Measurements from ENCODE around the gene GBGT1.

GBGT1 gene

GRCh38 chr9:133132174-133132573 is 31.5 kb downstream of the GBGT1 start:
- no peak overlapping the region for H3K9ac ChIP-seq (ENCODE audit: low read length)

GRCh38 chr9:133131506-133131905 is 32.2 kb downstream of the GBGT1 start:
- no peak overlapping the region for H3K9ac ChIP-seq (ENCODE audit: low read length)
- H3K4me3 ChIP-seq (ENCODE audit: low read length) = no peak overlapping the region
- peaks cover 38% of the 10 kb centered on the region for H3K4me1 ChIP-seq (ENCODE audit: control insufficient read depth, insufficient read depth, low read length)
- no peaks in the 10 kb centered on the region for H3K27me3 ChIP-seq (ENCODE audit: control insufficient read depth, insufficient read depth, low read length)
- H3K27ac ChIP-seq (ENCODE audit: low read depth, low read length) = no peak overlapping the region
- H3K36me3 ChIP-seq (ENCODE audit: control insufficient read depth, insufficient read depth, low read length) = peaks cover 4% of the 10 kb centered on the region

More at GRCh38 chr9:133132174-133132573, 31.5 kb downstream of the GBGT1 start:
- no peak overlapping the region for H3K4me3 ChIP-seq (ENCODE audit: low read length)
- peaks cover 33% of the 10 kb centered on the region for H3K4me1 ChIP-seq (ENCODE audit: control insufficient read depth, insufficient read depth, low read length)
- no peaks in the 10 kb centered on the region for H3K27me3 ChIP-seq (ENCODE audit: control insufficient read depth, insufficient read depth, low read length)
- peak overlapping the region; percentile 16 for H3K27ac ChIP-seq (ENCODE audit: low read depth, low read length)
- H3K36me3 ChIP-seq (ENCODE audit: control insufficient read depth, insufficient read depth, low read length) = peaks cover 4% of the 10 kb centered on the region

- Histone ChIP-seq H3K27ac (ENCODE audit: low read depth, low read length) (no peak overlapping the region), H3K4me1 (ENCODE audit: control insufficient read depth, insufficient read depth, low read length) (peaks cover 38% of the 10 kb centered on the region), H3K36me3 (ENCODE audit: control insufficient read depth, insufficient read depth, low read length) (peaks cover 4% of the 10 kb centered on the region), H3K9ac (ENCODE audit: low read length) (no peak overlapping the region), H3K27me3 (ENCODE audit: control insufficient read depth, insufficient read depth, low read length) (no peaks in the 10 kb centered on the region), H3K4me3 (ENCODE audit: low read length) (peak overlapping the region; percentile 29)
Measured at GRCh38 chr9:133130685-133131244, 32.9 kb downstream of the GBGT1 start.

- Histone ChIP-seq H3K4me3 (ENCODE audit: low read length) (no peak overlapping the region), H3K27ac (ENCODE audit: low read depth, low read length) (no peak overlapping the region), H3K36me3 (ENCODE audit: control insufficient read depth, insufficient read depth, low read length) (peaks cover 6% of the 10 kb centered on the region), H3K4me1 (ENCODE audit: control insufficient read depth, insufficient read depth, low read length) (peaks cover 25% of the 10 kb centered on the region), H3K9ac (ENCODE audit: low read length) (no peak overlapping the region), H3K27me3 (ENCODE audit: control insufficient read depth, insufficient read depth, low read length) (no peaks in the 10 kb centered on the region)
Measured at GRCh38 chr9:133129001-133129795, 34.5 kb downstream of the GBGT1 start.

DNA sequence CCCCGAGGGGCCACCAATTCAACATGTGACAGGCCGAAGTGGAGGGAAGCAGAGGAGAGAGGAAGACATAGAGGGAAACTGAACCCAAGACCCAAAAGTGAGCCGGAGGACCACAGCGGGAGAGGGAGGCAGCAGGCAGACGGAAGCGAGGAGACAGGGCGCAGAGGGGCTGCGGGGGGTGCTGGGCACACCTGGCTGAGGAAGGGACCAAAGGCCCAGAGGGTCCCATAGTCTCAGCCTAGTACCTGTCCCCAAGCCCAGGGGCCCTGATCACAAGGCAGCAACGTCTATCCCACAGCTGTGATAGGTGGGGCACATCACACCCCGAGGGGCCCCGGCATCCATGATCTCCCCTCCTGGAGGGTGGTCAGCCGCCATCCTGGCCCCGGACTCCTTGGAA is 35.6 kb downstream of the GBGT1 start:
- no peak overlapping the region for H3K9ac ChIP-seq (ENCODE audit: low read length)
- no peak overlapping the region for H3K4me3 ChIP-seq (ENCODE audit: low read length)
- no peak overlapping the region for H3K27ac ChIP-seq (ENCODE audit: low read depth, low read length)
- H3K36me3 ChIP-seq (ENCODE audit: control insufficient read depth, insufficient read depth, low read length) = peaks cover 6% of the 10 kb centered on the region
- H3K27me3 ChIP-seq (ENCODE audit: control insufficient read depth, insufficient read depth, low read length) = no peaks in the 10 kb centered on the region
- peaks cover 16% of the 10 kb centered on the region for H3K4me1 ChIP-seq (ENCODE audit: control insufficient read depth, insufficient read depth, low read length)

GRCh38 chr9:133127340-133127981 is 36.3 kb downstream of the GBGT1 start:
- Histone ChIP-seq H3K4me3 (ENCODE audit: low read length) (no peak overlapping the region), H3K9ac (ENCODE audit: low read length) (no peak overlapping the region), H3K4me1 (ENCODE audit: control insufficient read depth, insufficient read depth, low read length) (peaks cover 11% of the 10 kb centered on the region), H3K27ac (ENCODE audit: low read depth, low read length) (peak overlapping the region; percentile 76), H3K27me3 (ENCODE audit: control insufficient read depth, insufficient read depth, low read length) (no peaks in the 10 kb centered on the region), H3K36me3 (ENCODE audit: control insufficient read depth, insufficient read depth, low read length) (peaks cover 6% of the 10 kb centered on the region)

- Histone ChIP-seq H3K9ac (ENCODE audit: low read length) (no peak overlapping the region), H3K27ac (ENCODE audit: low read depth, low read length) (peak overlapping the region; percentile 76), H3K4me1 (ENCODE audit: control insufficient read depth, insufficient read depth, low read length) (peaks cover 11% of the 10 kb centered on the region), H3K27me3 (ENCODE audit: control insufficient read depth, insufficient read depth, low read length) (no peaks in the 10 kb centered on the region), H3K4me3 (ENCODE audit: low read length) (peak overlapping the region; percentile 54), H3K36me3 (ENCODE audit: control insufficient read depth, insufficient read depth, low read length) (peaks cover 5% of the 10 kb centered on the region)
Measured at GRCh38 chr9:133126697-133127339, 36.9 kb downstream of the GBGT1 start.

GRCh38 chr9:133125941-133126696 is 37.6 kb downstream of the GBGT1 start:
- Histone ChIP-seq H3K4me3 (ENCODE audit: low read length) (peak overlapping the region; percentile 54), H3K27me3 (ENCODE audit: control insufficient read depth, insufficient read depth, low read length) (no peaks in the 10 kb centered on the region), H3K36me3 (ENCODE audit: control insufficient read depth, insufficient read depth, low read length) (peaks cover 4% of the 10 kb centered on the region), H3K9ac (ENCODE audit: low read length) (no peak overlapping the region), H3K4me1 (ENCODE audit: control insufficient read depth, insufficient read depth, low read length) (peaks cover 11% of the 10 kb centered on the region), H3K27ac (ENCODE audit: low read depth, low read length) (peak overlapping the region; percentile 76)

DNA sequence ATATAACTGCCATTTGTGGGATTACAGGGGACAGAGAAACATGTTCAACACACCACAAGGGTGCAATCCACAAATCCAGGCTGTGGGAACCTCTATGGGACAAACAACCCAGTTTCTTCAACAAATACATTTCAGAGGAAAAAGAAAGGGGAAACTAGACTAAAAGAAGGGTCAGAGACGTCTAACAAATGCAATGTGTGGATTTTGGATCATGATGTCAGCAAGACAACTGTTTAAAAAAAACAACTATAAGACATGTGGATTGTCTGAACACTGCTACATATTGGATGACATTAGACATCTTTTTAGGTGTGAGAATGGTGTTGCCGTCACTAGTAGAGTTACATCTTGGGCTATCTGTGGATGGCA is 38.8 kb downstream of the GBGT1 start:
- H3K27me3 ChIP-seq (ENCODE audit: control insufficient read depth, insufficient read depth, low read length) = no peaks in the 10 kb centered on the region
- no peak overlapping the region for H3K4me3 ChIP-seq (ENCODE audit: low read length)
- peaks cover 4% of the 10 kb centered on the region for H3K36me3 ChIP-seq (ENCODE audit: control insufficient read depth, insufficient read depth, low read length)
- H3K27ac ChIP-seq (ENCODE audit: low read depth, low read length) = no peak overlapping the region
- H3K4me1 ChIP-seq (ENCODE audit: control insufficient read depth, insufficient read depth, low read length) = peaks cover 12% of the 10 kb centered on the region
- no peak overlapping the region for H3K9ac ChIP-seq (ENCODE audit: low read length)

DNA sequence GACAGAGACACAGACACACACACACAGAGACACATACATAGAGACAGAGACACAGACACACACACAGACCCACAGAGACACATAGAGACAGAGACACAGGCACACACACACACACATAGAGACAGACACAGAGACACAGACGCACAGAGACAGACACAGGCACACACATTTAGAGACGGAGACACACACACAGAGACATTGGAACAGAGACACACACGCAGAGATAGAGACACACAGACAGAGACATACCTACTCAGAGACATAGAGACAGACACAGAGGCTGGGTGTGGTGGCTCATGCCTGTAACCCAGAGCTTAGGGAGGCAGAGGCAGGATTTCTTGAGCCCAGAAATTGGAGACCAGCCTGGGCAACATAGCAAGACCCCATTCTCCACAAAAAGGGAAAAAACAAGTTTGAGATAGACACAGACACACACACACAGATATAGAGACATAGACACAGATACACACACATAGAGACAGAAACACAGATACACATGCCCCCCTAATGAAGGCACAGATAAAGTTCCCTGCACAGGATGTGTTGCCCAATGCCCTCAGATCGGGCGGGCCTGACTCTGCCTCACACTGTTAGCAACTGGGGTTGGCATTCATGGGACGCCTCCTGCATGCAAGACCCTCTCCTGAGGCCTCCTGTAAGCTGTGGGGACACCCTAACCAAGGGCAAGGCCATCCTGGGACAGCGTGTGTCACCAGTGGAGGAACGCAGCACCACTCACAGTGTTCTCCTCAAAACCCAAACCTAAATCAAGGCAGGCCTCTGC is 39.4 kb downstream of the GBGT1 start:
- peaks cover 18% of the 10 kb centered on the region for H3K4me1 ChIP-seq (ENCODE audit: control insufficient read depth, insufficient read depth, low read length)
- peaks cover 4% of the 10 kb centered on the region for H3K36me3 ChIP-seq (ENCODE audit: control insufficient read depth, insufficient read depth, low read length)
- H3K9ac ChIP-seq (ENCODE audit: low read length) = no peak overlapping the region
- H3K27ac ChIP-seq (ENCODE audit: low read depth, low read length) = no peak overlapping the region
- H3K27me3 ChIP-seq (ENCODE audit: control insufficient read depth, insufficient read depth, low read length) = no peaks in the 10 kb centered on the region
- H3K4me3 ChIP-seq (ENCODE audit: low read length) = no peak overlapping the region

DNA sequence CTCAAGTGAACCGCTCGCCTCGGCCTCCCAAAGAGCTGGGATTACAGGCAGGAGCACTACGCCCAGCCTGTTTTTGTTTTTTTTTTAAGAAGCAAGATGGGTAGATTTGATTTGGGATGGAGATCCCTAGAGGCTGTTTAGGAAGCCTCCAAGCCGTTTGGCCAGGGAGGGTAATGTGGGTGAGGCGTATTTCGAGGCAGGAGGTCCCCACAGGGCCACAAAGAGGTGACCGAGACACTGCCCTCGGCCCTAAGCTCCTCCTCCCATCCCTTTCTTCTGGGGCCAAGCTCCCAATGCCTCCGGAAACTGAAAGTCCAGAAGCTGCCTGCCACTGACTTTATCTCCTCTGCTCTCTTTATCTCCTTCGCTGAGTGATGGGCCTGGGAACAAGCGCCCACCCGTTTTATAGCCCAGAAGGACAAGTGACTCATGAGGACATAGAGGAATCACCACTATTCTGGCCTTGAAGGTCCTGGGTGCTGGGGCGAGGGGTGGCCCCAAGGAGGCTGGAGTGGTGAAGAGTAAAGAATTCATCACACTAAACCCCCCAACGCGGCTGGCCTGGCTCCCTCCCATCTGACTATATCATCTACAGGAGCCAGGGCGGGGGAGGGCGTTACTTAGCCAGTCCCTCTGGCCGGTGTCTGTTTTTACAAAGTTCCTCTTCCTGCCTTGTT is 40.6 kb downstream of the GBGT1 start:
- Histone ChIP-seq H3K36me3 (ENCODE audit: control insufficient read depth, insufficient read depth, low read length) (peaks cover 2% of the 10 kb centered on the region), H3K9ac (ENCODE audit: low read length) (no peak overlapping the region), H3K4me1 (ENCODE audit: control insufficient read depth, insufficient read depth, low read length) (peaks cover 24% of the 10 kb centered on the region), H3K4me3 (ENCODE audit: low read length) (no peak overlapping the region), H3K27me3 (ENCODE audit: control insufficient read depth, insufficient read depth, low read length) (no peaks in the 10 kb centered on the region), H3K27ac (ENCODE audit: low read depth, low read length) (peak overlapping the region; percentile 37)

Measured in rectal smooth muscle tissue (tissue), 1 donor.